ENCODE data around the gene ARHGAP24.
"Not testable (repeated sequence)": the region's sequence is repeated elsewhere in the genome, so short reads cannot be mapped to it uniquely, and the experiment has no call there.

Gene ARHGAP24

GRCh38 chr4:85656759-85657505, 182.0 kb downstream of the ARHGAP24 start:
- DNase-seq (ENCODE audit: low read depth), result no peak

GRCh38 chr4:85658766-85659439, 184.0 kb downstream of the ARHGAP24 start:
- DNase-seq (ENCODE audit: low read depth), result no peak

- DNase-seq (ENCODE audit: low read depth), result no peak
Measured at GRCh38 chr4:85659610-85660218, 184.8 kb downstream of the ARHGAP24 start.

- DNase-seq (ENCODE audit: low read depth), result not testable (repeated sequence)
Measured at GRCh38 chr4:85666625-85667024, 191.7 kb downstream of the ARHGAP24 start.

- DNase-seq (ENCODE audit: low read depth), result no peak
Measured at GRCh38 chr4:85669204-85669603, 194.3 kb downstream of the ARHGAP24 start.

- DNase-seq (ENCODE audit: low read depth), result no peak
Measured at GRCh38 chr4:85669992-85670548, 195.1 kb downstream of the ARHGAP24 start.

- no peak for DNase-seq (ENCODE audit: low read depth)
Measured at GRCh38 chr4:85671120-85671519, 196.2 kb downstream of the ARHGAP24 start.

GRCh38 chr4:85672116-85672515, 197.2 kb downstream of the ARHGAP24 start:
- no peak for DNase-seq (ENCODE audit: low read depth)

GRCh38 chr4:85672959-85673358, 198.0 kb downstream of the ARHGAP24 start:
- DNase-seq (ENCODE audit: low read depth), result no peak

GRCh38 chr4:85673540-85673939, 198.6 kb downstream of the ARHGAP24 start:
- no peak for DNase-seq (ENCODE audit: low read depth)

GRCh38 chr4:85675076-85676049, 200.4 kb downstream of the ARHGAP24 start:
- no peak for DNase-seq (ENCODE audit: low read depth)

GRCh38 chr4:85676050-85676425, 201.1 kb downstream of the ARHGAP24 start:
- no peak for DNase-seq (ENCODE audit: low read depth)

- no peak for DNase-seq (ENCODE audit: low read depth)
Measured at GRCh38 chr4:85676850-85677590, 202.1 kb downstream of the ARHGAP24 start.

GRCh38 chr4:85681221-85681657, 206.3 kb downstream of the ARHGAP24 start:
- no peak for DNase-seq (ENCODE audit: low read depth)

- DNase-seq (ENCODE audit: low read depth), result no peak
Measured at GRCh38 chr4:85681921-85682320, 207.0 kb downstream of the ARHGAP24 start.

- DNase-seq (ENCODE audit: low read depth), result no peak
Measured at GRCh38 chr4:85682391-85682790, 207.4 kb downstream of the ARHGAP24 start.

GRCh38 chr4:85684676-85685075, 209.7 kb downstream of the ARHGAP24 start:
- DNase-seq (ENCODE audit: low read depth), result no peak

GRCh38 chr4:85686398-85686797, 211.4 kb downstream of the ARHGAP24 start:
- DNase-seq (ENCODE audit: low read depth), result no peak

GRCh38 chr4:85688055-85688740, 213.2 kb downstream of the ARHGAP24 start:
- DNase-seq (ENCODE audit: low read depth), result no peak

GRCh38 chr4:85696661-85697060, 221.7 kb downstream of the ARHGAP24 start:
- no peak for DNase-seq (ENCODE audit: low read depth)

All from activated T-helper 9 cell treated with anti-CD3 and anti-CD28 coated beads, Interleukin-2, amount 50 U/mL, for 16 hours (primary cell).